SK-MEL-5 (cell line): ENCODE results near the gene CHI3L2. TPM values are rescaled to one million over a fixed set of nuclear protein-coding genes. Genes with fewer than 3 reads are reported as not detected.
A peak's percentile ranks its signal among the peaks of the same experiment; 100 is the strongest.

Experiments
- DNase-seq: peaks from one replicate; pipeline ENCODE4 v3.0.0-alpha.2; 2016; ENCODE audit warnings: low read depth, low spot score
- in situ Hi-C: cut with HindIII; loops from 2 replicates; pipeline ENCODE4 v1.10.0; 2016; ENCODE audit warnings: low sequenced_read_pairs, high pct_unique_total_duplicates, low pct_unique_long_range_greater_than_20kb
- total RNA-seq: library from RNA; depleted of rRNA; stranded (reverse); fragments of >200 nt; shearing (Covaris generic); gene quantifications from 2 replicates; pipeline ENCODE4 v1.2.3, GENCODE V29; 2014

The CHI3L2 gene
- total RNA-seq, 1 experiment from 2014 or later: 0.55 TPM

- DNase-seq: no peak
- in situ Hi-C loops: no loop called here
Observed at GRCh38 chr1:111232134-111232533, 4.6 kb downstream of the CHI3L2 start.

- DNase-seq: no peak
- in situ Hi-C loops: no loop called here
Observed at GRCh38 chr1:111234258-111234657, 6.7 kb downstream of the CHI3L2 start.

DNA sequence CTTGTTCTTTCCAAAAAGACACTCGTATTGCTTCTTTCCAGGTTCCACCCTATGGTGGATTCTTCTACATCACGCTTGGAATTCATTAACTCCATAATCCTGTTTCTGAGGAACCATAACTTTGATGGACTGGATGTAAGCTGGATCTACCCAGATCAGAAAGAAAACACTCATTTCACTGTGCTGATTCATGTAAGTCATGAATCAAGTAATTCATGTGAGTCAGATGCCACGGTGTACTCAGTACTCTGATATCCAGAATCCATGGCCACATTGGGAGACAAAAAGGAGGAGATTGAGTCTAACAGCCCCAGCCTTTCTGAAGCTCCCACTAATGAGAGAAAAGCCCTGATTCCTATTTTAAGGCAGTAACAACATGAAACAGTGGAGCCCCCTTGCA, 7.4 kb downstream of the CHI3L2 start:
- no peak for DNase-seq
- in situ Hi-C loops: no loop called here

GRCh38 chr1:111236379-111236778, 8.9 kb downstream of the CHI3L2 start:
- no peak for DNase-seq
- in situ Hi-C loops: no loop called here

DNA sequence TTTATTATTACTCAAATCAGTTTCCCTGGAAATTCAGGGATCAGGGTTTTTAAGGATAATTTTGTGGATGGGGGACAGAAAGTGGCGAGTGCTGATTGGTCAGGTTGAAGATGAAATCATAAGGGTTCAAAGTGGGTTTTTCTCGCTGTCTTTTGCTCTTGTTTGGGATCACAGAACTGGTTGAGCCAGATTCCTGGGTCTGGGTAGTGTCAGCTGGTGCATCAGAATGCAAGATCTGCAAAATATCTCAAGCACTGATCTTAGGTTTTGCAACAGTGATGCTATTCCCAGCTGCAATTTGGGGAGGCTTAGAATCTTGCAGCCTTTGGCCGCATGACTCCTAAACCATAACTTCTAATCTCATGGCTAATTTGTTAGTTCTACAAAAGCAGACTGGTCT, 9.3 kb downstream of the CHI3L2 start:
- DNase-seq: no peak
- in situ Hi-C loops: no loop called here

- no peak for DNase-seq
- in situ Hi-C loops: no loop called here
Observed at GRCh38 chr1:111238056-111238795, 10.7 kb downstream of the CHI3L2 start.

DNA sequence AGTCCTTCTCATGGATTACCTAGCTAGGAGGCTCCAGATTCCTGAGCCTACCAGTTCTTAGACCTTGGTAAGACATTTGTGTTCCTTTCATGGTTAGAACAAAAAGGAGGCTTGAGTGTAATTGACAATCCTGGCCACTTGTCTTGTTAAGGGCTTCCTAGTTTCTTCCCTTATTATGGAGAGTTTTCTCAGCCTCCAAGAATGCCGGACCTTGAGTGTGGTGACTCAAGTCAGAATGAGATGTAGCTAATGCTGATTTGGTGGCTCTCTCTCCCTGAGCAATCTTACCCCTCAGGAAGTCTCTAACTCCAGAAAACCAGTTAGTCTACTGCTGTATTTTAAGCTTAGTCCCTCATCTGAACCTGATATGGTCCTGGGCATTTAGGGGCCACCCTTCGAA, 14.3 kb downstream of the CHI3L2 start:
- in situ Hi-C loops: no loop called here
- no peak for DNase-seq

DNA sequence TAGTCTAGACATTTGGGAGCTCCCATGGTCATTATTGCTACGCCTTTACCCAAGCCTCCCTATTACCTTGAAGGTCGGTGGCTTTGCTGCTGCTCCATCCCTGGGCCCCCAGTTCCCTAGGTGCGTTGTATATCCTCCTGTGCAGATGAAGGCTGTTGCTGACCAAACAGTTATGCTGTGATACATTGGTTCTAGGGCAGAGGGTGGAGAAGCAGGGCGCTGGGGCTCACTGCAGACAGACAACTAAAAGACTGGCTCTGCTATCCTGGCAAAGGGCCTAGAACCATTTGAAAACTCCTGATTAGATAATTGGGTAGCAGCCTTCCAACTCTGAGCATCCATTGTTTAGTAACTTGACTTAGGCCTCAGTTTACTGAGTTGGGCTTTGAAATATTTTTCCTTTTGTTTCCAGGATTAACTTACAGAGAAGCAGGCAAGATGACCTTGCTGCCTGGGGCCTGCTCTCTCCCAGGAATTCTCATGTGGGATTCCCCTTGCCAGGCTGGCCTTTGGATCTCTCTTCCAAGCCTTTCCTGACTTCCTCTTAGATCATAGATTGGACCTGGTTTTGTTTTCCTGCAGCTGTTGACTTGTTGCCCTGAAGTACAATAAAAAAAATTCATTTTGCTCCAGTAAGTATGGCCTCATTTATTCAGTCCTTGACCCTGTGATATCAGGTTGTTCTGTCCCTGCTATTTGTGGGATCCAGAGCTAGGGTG, 15.5 kb downstream of the CHI3L2 start:
- DNase-seq: no peak
- in situ Hi-C loops: no loop called here

GRCh38 chr1:111247125-111247838, 19.8 kb downstream of the CHI3L2 start:
- no peak for DNase-seq
- in situ Hi-C loops: no loop called here

GRCh38 chr1:111249960-111250359, 22.4 kb downstream of the CHI3L2 start:
- DNase-seq: peak; percentile 91
- in situ Hi-C loops: no loop called here

GRCh38 chr1:111251570-111251969, 24.1 kb downstream of the CHI3L2 start:
- DNase-seq: peak; percentile 52
- in situ Hi-C loops: no loop called here

GRCh38 chr1:111252786-111253185, 25.3 kb downstream of the CHI3L2 start:
- DNase-seq: no peak
- in situ Hi-C loops: no loop called here

DNA sequence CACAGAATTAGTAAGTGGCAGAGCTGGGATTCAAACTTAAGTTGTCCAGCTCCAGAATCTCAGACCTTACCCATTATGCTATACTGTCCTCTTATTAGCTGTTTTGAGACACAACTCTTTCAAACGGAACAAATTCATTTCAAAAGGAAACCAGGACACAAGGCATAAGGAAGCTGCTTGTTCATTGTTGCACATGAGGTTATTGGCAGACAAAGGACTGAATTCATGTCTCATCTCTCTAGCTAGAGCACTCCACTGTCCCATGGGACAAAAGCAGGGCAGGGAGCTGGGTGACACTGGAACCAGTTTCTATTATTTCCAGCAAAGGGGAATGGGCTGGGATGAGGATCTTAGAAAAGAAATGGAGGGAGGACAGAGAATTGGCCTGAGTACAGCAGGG, 26.4 kb downstream of the CHI3L2 start:
- in situ Hi-C loops: no loop called here
- peak; percentile 87 for DNase-seq

DNA sequence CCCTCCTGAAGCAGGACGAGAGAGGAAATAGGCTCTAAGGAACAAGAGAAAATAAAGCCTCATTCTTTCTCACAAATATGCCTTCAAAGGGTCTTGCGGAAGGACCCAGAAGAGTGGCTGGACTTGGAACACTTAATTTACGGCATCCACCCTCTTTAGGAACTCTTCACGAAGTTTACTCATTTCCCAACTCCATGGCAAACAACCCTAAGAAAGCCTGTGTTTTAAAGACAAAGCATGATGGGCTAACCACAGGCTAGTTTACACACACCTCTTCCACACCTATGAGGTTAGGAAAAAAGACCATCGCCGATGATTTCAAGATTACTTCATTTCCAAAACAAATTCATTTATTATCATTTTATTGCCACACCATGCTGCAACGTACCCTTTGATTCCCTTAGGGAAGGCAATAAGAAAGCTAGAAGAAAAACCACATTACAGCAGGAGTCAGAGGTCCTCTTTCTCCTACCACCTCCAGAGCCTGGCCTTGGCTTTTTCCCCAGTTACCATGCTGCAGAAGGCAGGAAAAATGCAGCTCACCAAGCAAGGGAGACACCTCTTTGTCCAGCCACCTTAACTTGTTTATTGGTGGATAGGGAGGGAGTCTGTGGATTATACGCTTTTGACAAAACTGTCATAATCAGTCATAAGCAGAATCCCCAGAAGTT, 29.6 kb downstream of the CHI3L2 start:
- in situ Hi-C loops: no loop called here
- no peak for DNase-seq

DNA sequence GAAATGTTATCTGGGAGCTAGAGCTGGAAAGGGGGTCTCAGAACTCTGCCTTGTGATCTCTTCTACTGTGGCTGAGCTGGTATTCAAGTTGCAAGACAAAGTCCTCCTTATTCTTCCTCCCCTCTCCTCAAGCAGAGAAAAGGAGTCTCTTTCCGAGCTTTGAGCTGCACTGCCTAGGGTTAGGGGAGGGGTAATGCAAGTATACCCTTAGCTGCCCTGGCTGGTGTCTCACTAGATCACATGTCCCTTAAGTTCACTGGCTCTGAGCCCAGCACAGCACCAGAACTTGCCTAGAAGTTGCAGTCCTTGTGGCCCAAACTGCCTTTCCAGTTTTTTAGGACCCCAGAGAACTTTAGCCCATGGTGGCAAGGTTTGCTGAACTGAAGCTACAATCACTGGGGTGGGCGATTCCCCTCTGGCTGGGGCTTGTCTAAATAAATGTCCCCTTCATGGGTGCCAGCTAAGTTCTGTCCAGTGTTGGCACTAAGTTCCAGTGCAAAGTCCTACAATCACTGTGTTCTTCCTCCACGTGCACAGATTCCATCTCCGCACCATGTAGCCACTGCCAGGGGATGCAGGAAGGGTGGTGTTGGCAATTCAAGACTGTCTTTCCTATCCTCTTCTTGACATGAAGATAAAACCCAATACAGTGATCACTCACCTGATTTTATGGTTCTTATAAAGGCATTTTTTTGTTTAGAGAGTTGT, 40.4 kb downstream of the CHI3L2 start:
- in situ Hi-C loops: no loop called here

GRCh38 chr1:111269825-111270406, 42.4 kb downstream of the CHI3L2 start:
- DNase-seq: no peak
- in situ Hi-C loops: no loop called here

More for the DNA sequence above, 40.4 kb downstream of the CHI3L2 start:
- DNase-seq: peak; percentile 22

GRCh38 chr1:111270771-111271463, 43.4 kb downstream of the CHI3L2 start:
- in situ Hi-C loops: no loop called here
- no peak for DNase-seq
